HS-27A (cell line): ENCODE results near the gene DPM2.

Experiments
- DNase-seq: peaks from one replicate; pipeline ENCODE4 v3.0.0-alpha.2; 2012; ENCODE audit warnings: low read depth, missing footprints

Gene DPM2

GRCh38 chr9:127973169-127974000 lies 35.7 kb upstream of the DPM2 start:
- DNase-seq: no peak

- DNase-seq: no peak
Observed at GRCh38 chr9:127972236-127972871, 34.7 kb upstream of the DPM2 start.

- no peak for DNase-seq
Observed at GRCh38 chr9:127971357-127972235, 33.9 kb upstream of the DPM2 start.

GRCh38 chr9:127970401-127971313 lies 33.0 kb upstream of the DPM2 start:
- no peak for DNase-seq

- no peak for DNase-seq
Observed at GRCh38 chr9:127968700-127969383, 31.2 kb upstream of the DPM2 start.

GRCh38 chr9:127968042-127968441 lies 30.4 kb upstream of the DPM2 start:
- DNase-seq: no peak

- no peak for DNase-seq
Observed at GRCh38 chr9:127967151-127967809, 29.6 kb upstream of the DPM2 start.

GRCh38 chr9:127966416-127967150 lies 28.9 kb upstream of the DPM2 start:
- no peak for DNase-seq

GRCh38 chr9:127965953-127966352 lies 28.3 kb upstream of the DPM2 start:
- no peak for DNase-seq

- DNase-seq: no peak
Observed at GRCh38 chr9:127963359-127964064, 25.9 kb upstream of the DPM2 start.

GRCh38 chr9:127963041-127963358 lies 25.3 kb upstream of the DPM2 start:
- no peak for DNase-seq

GRCh38 chr9:127962278-127962677 lies 24.6 kb upstream of the DPM2 start:
- DNase-seq: no peak

- DNase-seq: no peak
Observed at GRCh38 chr9:127961613-127962155, 24.0 kb upstream of the DPM2 start.

- no peak for DNase-seq
Observed at GRCh38 chr9:127961155-127961490, 23.5 kb upstream of the DPM2 start.

- DNase-seq: no peak
Observed at GRCh38 chr9:127960410-127961154, 22.9 kb upstream of the DPM2 start.

- no peak for DNase-seq
Observed at GRCh38 chr9:127959841-127960409, 22.3 kb upstream of the DPM2 start.

GRCh38 chr9:127959398-127959797 lies 21.7 kb upstream of the DPM2 start:
- DNase-seq: no peak

- DNase-seq: no peak
Observed at GRCh38 chr9:127958728-127959127, 21.1 kb upstream of the DPM2 start.
